Sigmoid colon (tissue), 4 donors: ENCODE data around the gene HNRNPC.

Experiments
- EP300 ChIP-seq, 4 donors: sonication (generic); formaldehyde crosslinking; IDR thresholded peaks; one replicate each; pipeline ENCODE4 v1.6.1; 2017; ENCODE audit warnings: antibody characterized with exemption in 4 of 4
- POLR2A ChIP-seq, 2 donors: fragments of 450-650 bp; IDR thresholded peaks; one replicate each; pipeline ENCODE4 v1.6.1; 2016; ENCODE audit warnings: antibody characterized with exemption in 2 of 2, mild to moderate bottlenecking in 2 of 2, moderate library complexity in 2 of 2
- POLR2AphosphoS5 ChIP-seq, 4 donors: sonication (generic); formaldehyde crosslinking; IDR thresholded peaks; one replicate each; pipeline ENCODE4 v1.6.1; 2017; ENCODE audit warnings: antibody characterized with exemption in 4 of 4
- TF ChIP-seq, protein P1 (sequence below), 4 experiments: fragments of 450-650 bp in 3 of 4; fragments of 200-600 bp in 1 of 4; IDR thresholded peaks; one replicate each; pipeline ENCODE4 v1.5.1; 2016 to 2019; ENCODE audit warnings: antibody characterized with exemption in 4 of 4, mild to moderate bottlenecking in 3 of 4, moderate library complexity in 2 of 4

- TF ChIP-seq POLR2AphosphoS5 (IDR thresholded peaks at IDR 0.05), result no peak
- TF ChIP-seq, protein P1, sequence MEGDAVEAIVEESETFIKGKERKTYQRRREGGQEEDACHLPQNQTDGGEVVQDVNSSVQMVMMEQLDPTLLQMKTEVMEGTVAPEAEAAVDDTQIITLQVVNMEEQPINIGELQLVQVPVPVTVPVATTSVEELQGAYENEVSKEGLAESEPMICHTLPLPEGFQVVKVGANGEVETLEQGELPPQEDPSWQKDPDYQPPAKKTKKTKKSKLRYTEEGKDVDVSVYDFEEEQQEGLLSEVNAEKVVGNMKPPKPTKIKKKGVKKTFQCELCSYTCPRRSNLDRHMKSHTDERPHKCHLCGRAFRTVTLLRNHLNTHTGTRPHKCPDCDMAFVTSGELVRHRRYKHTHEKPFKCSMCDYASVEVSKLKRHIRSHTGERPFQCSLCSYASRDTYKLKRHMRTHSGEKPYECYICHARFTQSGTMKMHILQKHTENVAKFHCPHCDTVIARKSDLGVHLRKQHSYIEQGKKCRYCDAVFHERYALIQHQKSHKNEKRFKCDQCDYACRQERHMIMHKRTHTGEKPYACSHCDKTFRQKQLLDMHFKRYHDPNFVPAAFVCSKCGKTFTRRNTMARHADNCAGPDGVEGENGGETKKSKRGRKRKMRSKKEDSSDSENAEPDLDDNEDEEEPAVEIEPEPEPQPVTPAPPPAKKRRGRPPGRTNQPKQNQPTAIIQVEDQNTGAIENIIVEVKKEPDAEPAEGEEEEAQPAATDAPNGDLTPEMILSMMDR (IDR thresholded peaks at IDR 0.05), result no peak
- no peak for TF ChIP-seq POLR2A (IDR thresholded peaks at IDR 0.05)
- no peak for TF ChIP-seq EP300 (IDR thresholded peaks at IDR 0.05)
These were observed 33.0 kb upstream of the HNRNPC start for GRCh38 chr14:21302013-21302835.
